ENCODE measurements around the gene POU2AF2. TPM values are rescaled to one million over a fixed set of nuclear protein-coding genes. Genes with fewer than 3 reads are reported as not detected.

The POU2AF2 gene
- polyA plus RNA-seq, 1 donor from 2014 or later = not detected

- H3K27ac ChIP-seq (ENCODE audit: low read length) = no peak overlapping the region
- TF ChIP-seq CTCF (IDR thresholded peaks at IDR 0.05; ENCODE audit: poor library complexity, severe bottlenecking) (no peak), TAF1 (IDR thresholded peaks at IDR 0.05; ENCODE audit: low read depth) (no peak), RAD21 (conservative IDR thresholded peaks at IDR 0.05) (no peak), MXI1 (conservative IDR thresholded peaks at IDR 0.05; ENCODE audit: poor library complexity, severe bottlenecking) (no peak), EZH2 (IDR thresholded peaks at IDR 0.05; ENCODE audit: borderline replicate concordance, insufficient read depth, low read length, poor library complexity, severe bottlenecking) (no peak), SMC3 (conservative IDR thresholded peaks at IDR 0.05; ENCODE audit: poor library complexity) (no peak), POLR2AphosphoS5 (IDR thresholded peaks at IDR 0.05) (no peak), EP300 (conservative IDR thresholded peaks at IDR 0.05; ENCODE audit: poor library complexity, severe bottlenecking) (no peak), REST (IDR thresholded peaks at IDR 0.05; ENCODE audit: borderline replicate concordance) (no peak)
- H3K9me3 ChIP-seq (ENCODE audit: low read length) = no peaks in the 10 kb centered on the region
- no peaks in the 10 kb centered on the region for H4K20me1 ChIP-seq (ENCODE audit: insufficient read depth)
- no peak overlapping the region for H3K4me2 ChIP-seq (ENCODE audit: low read length)
- H2AFZ ChIP-seq (ENCODE audit: low read depth, low read length) = no peak overlapping the region
- H3K9ac ChIP-seq (ENCODE audit: low read length) = no peak overlapping the region
- H3K4me3 ChIP-seq (ENCODE audit: low read length) = no peak overlapping the region
- H3F3A ChIP-seq (ENCODE audit: insufficient read depth, low read length, poor library complexity, severe bottlenecking) = no peaks in the 10 kb centered on the region
- no peaks in the 10 kb centered on the region for H3K9me2 ChIP-seq (ENCODE audit: insufficient read depth, low read length)
- no peaks in the 10 kb centered on the region for H3K36me3 ChIP-seq (ENCODE audit: insufficient read depth, low read length)
- H3K27me3 ChIP-seq (ENCODE audit: insufficient read depth, low read depth, low read length) = peaks cover 5% of the 10 kb centered on the region
- no peaks in the 10 kb centered on the region for H3K79me2 ChIP-seq (replicated peaks; ENCODE audit: insufficient read depth, low read length)
Observed at GRCh38 chr11:111305162-111305802, 59.8 kb downstream of the POU2AF2 start.

- no peak overlapping the region for H3K4me3 ChIP-seq (ENCODE audit: low read length)
- no peaks in the 10 kb centered on the region for H3K36me3 ChIP-seq (ENCODE audit: insufficient read depth, low read length)
- H4K20me1 ChIP-seq (ENCODE audit: insufficient read depth) = no peaks in the 10 kb centered on the region
- H3K9me3 ChIP-seq (ENCODE audit: low read length) = no peaks in the 10 kb centered on the region
- no peak overlapping the region for H3K4me2 ChIP-seq (ENCODE audit: low read length)
- H3F3A ChIP-seq (ENCODE audit: insufficient read depth, low read length, poor library complexity, severe bottlenecking) = no peaks in the 10 kb centered on the region
- H3K27ac ChIP-seq (ENCODE audit: low read length) = no peak overlapping the region
- no peaks in the 10 kb centered on the region for H3K9me2 ChIP-seq (ENCODE audit: insufficient read depth, low read length)
- H2AFZ ChIP-seq (ENCODE audit: low read depth, low read length) = no peak overlapping the region
- TF ChIP-seq EZH2 (IDR thresholded peaks at IDR 0.05; ENCODE audit: borderline replicate concordance, insufficient read depth, low read length, poor library complexity, severe bottlenecking) = no peak
- H3K9ac ChIP-seq (ENCODE audit: low read length) = no peak overlapping the region
- no peaks in the 10 kb centered on the region for H3K27me3 ChIP-seq (ENCODE audit: insufficient read depth, low read depth, low read length)
- H3K79me2 ChIP-seq (replicated peaks; ENCODE audit: insufficient read depth, low read length) = no peaks in the 10 kb centered on the region
Observed at GRCh38 chr11:111305876-111306275, 60.4 kb downstream of the POU2AF2 start.
